ENCODE data around the gene NXT2. TPM values are rescaled to one million over a fixed set of nuclear protein-coding genes. Genes with fewer than 3 reads are reported as not detected.

NXT2 gene
- total RNA-seq, 1 experiment from 2014 or later: 14.3 TPM

GRCh38 chrX:109533005-109533404 is 3.6 kb upstream of the NXT2 start:
- Histone ChIP-seq H3K36me3 (ENCODE audit: control insufficient read depth in 1 of 2, insufficient read depth in 2 of 2, low read length in 2 of 2) (no peaks in the 10 kb centered on the region), H3K4me1 (ENCODE audit: control insufficient read depth in 1 of 2, insufficient read depth in 2 of 2, low read length in 2 of 2) (peaks cover 2 to 16% of the 10 kb centered on the region in 2 experiments; a peak in 2 of 4 replicates), H2AFZ (ENCODE audit: low read depth, low read length, poor library complexity, severe bottlenecking) (no peak overlapping the region), H3K4me3 (replicated peaks in 1 of 2; ENCODE audit: low read depth in 1 of 2, low read length in 2 of 2) (no peak overlapping the region), H3K79me2 (ENCODE audit: insufficient read depth, low read length) (no peaks in the 10 kb centered on the region), H3K27me3 (ENCODE audit: insufficient read depth, low read length) (0 out of 2 replicates have a peak, but pooled peaks cover 3% of the 10 kb centered on the region), H3K9me3 (ENCODE audit: control insufficient read depth in 1 of 2, insufficient read depth in 1 of 2, low read depth in 1 of 2, low read length in 2 of 2) (no peaks in the 10 kb centered on the region), H3K9me2 (ENCODE audit: insufficient read depth) (no peaks in the 10 kb centered on the region), H3K4me2 (ENCODE audit: low read length) (no peak overlapping the region), H4K20me1 (ENCODE audit: insufficient read depth) (no peaks in the 10 kb centered on the region), H3K9ac (ENCODE audit: low read length) (no peak overlapping the region), H3K27ac (ENCODE audit: low read depth, low read length) (no peak overlapping the region)
- BruUV-seq (replicated peaks): no TSS peak
- ATAC-seq (no peak), DNase-seq (ENCODE audit: low read depth, low spot score) (no peak)
- TF ChIP-seq TCF7L2 (IDR thresholded peaks at IDR 0.05; ENCODE audit: borderline replicate concordance, extremely low read depth, insufficient read depth, insufficient read length) (no peak), ATF3 (IDR thresholded peaks at IDR 0.05) (no peak), CBX3 (IDR thresholded peaks at IDR 0.05; ENCODE audit: low read depth) (no peak), SRF (IDR thresholded peaks at IDR 0.05; ENCODE audit: low read depth) (no peak), JUND (IDR thresholded peaks at IDR 0.05) (no peak), ZFX (IDR thresholded peaks at IDR 0.05) (no peak), SP1 (IDR thresholded peaks at IDR 0.05; ENCODE audit: low read depth) (no peak), SIN3A (IDR thresholded peaks at IDR 0.05; ENCODE audit: low read depth) (no peak), EZH2phosphoT487 (IDR thresholded peaks at IDR 0.05; ENCODE audit: borderline replicate concordance) (no peak), ELF1 (IDR thresholded peaks at IDR 0.05; ENCODE audit: borderline replicate concordance, low read depth) (no peak), MAX (IDR thresholded peaks at IDR 0.05) (no peak), POLR2AphosphoS5 (IDR thresholded peaks at IDR 0.05; ENCODE audit: low read depth, low read length) (no peak), REST (IDR thresholded peaks at IDR 0.05; ENCODE audit: low read depth) (no peak), CEBPB (IDR thresholded peaks at IDR 0.05; ENCODE audit: low read depth) (no peak), RAD21 (IDR thresholded peaks at IDR 0.05; ENCODE audit: low read depth) (no peak), ZNF274 (IDR thresholded peaks at IDR 0.05; ENCODE audit: low read depth, low read length) (no peak), POLR2A (IDR thresholded peaks at IDR 0.05; ENCODE audit: borderline replicate concordance, extremely low read depth, insufficient read depth, insufficient read length) (no peak)
- intact Hi-C loops (cut with micrococcal nuclease): no loop called here
- POLR2A ChIA-PET: no interaction called here
- CTCF ChIA-PET: no interaction called here
- RAD21 ChIA-PET (ENCODE audit: low non-redundant PET in 1 of 2, low total read pairs in 2 of 2, uncharacterized antibody in 2 of 2, unreplicated experiment in 2 of 2): no interaction called here

Data from HCT116 (cell line).